ENCODE results near the gene CKB.

The CKB gene

DNA sequence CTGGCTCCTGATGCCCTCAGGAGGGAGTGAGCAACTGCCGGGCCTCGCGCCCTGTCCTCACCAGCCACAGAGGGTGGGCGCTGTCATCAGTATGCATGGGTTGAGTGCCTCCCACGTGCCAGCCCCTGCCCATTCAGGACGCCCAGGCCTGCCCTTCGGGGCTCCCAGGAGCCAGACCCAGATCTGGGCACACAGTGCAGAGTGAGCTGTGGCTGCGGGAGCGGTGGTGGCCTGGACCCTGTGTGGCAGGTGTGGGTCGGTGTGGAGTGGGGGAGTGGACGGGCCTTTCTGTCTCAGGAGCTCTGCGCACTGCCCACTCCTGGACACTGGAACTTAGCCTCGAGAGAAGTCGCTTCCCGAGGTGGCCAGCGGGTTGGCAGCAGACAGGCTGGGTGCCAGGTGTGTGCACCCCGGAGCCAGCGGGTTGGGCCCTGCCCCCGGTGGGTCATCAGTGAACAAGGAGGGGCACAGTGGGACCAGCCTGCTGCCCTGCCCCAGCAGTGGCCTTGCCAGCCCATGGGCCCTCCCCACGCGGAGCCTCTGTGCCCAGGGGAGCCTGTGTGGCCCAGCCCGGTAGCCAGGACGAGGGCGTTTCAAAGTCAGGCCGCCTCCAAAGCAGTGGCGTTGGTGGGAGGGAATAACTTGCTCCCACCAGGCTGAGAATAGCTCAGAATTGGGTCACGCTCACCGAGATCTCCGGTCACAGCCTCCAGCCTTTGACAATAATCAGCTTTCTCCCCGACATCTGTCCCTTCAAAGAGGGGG lies 15.8 kb upstream of the CKB start:
- DNase-seq (ENCODE audit: low read depth in 1 of 2, low spot score in 1 of 2) = no peak

DNA sequence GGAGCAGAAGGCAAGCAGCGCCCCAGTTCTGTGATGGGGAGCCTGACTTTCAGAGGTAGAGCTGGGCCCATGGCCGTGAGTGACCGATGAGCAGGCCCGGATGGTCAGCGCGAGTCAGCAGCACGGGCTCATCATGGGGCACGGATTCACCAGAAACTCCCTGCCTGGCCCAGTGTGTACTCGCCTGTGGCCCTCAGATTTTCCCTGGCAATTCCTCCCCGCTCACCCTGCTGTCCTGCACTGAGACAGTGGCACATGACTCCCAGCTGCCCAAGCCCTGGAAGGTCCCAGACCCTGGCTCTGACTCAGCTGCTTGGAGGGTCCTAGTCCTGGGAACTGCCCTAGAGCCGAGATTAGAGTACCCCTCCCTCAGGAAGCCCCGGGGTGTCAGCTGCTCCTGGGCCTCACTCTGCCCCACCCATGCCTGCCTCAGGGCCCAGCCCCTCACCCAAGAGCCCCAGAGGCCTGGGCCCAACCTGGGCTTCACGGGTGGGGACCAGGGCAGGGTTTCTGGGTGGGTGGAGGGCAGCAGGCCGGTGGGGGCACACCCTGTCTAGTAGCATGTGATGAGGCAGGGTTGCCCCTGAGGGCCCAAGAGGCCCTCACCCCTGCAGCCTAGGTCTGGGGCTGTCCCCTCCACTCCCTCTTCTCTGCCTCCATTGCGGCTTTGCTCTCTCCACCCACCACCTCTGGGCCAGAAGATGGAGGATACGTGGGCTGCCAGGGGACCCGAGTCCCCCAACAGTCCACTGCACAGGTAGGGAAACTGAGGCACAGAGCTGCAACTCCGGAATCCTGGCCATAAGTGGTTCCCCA lies 14.8 kb upstream of the CKB start:
- no peak for DNase-seq (ENCODE audit: low read depth in 1 of 2, low spot score in 1 of 2)

DNA sequence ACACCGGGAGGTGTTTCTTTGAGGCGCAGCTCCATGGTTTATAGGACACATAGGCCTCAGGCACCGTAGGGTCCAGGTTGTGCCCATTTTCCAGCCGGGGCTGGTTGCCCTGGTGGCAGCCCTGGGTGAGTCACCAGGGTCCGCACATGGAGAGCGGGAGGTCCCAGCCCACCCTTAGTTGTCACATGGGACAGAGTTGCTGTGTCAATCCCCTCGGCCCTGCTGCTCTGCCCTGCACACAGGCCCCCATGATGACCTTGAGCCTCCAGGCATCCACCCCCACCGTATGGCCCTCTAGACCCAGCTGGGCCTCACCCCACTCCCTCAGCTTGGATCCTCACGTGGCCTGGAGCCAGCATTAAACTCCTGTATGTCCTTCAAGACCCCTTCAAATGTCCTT lies 14.1 kb upstream of the CKB start:
- no peak for DNase-seq (ENCODE audit: low read depth in 1 of 2, low spot score in 1 of 2)

DNA sequence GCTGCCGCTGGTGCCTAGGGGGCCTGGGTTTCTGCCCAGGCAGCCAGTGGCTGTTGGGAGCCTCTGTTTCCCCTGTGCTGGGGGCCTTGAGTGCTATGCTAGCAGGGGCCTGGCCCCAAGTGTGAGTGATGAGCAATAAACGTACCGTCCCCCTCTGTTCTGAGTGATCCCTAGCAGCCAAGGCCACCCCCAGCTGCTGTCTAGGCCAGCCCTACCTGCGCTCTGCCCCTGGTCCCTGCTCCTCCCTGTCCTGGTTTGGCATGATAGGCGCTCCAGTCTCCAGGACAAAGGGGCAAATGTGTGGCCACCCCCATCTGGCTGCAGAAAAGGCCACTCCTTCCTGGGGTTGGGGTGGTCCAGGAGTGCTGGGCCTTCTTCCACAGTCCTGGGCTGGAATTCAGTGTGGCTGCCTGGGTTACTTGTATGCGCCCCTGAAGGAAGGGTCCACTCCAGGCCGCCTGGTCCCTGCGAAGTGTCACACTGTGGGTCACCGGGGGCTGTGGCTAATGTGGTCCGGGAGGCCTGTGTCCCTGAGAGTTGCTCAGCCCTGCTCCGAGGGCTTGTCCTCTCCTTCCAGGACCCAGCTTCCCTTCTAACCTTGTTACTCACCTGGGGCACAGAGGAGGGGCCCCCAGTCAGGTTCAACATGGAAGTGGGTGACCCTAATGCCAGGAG lies 13.4 kb upstream of the CKB start:
- no peak for DNase-seq (ENCODE audit: low read depth in 1 of 2, low spot score in 1 of 2)

DNA sequence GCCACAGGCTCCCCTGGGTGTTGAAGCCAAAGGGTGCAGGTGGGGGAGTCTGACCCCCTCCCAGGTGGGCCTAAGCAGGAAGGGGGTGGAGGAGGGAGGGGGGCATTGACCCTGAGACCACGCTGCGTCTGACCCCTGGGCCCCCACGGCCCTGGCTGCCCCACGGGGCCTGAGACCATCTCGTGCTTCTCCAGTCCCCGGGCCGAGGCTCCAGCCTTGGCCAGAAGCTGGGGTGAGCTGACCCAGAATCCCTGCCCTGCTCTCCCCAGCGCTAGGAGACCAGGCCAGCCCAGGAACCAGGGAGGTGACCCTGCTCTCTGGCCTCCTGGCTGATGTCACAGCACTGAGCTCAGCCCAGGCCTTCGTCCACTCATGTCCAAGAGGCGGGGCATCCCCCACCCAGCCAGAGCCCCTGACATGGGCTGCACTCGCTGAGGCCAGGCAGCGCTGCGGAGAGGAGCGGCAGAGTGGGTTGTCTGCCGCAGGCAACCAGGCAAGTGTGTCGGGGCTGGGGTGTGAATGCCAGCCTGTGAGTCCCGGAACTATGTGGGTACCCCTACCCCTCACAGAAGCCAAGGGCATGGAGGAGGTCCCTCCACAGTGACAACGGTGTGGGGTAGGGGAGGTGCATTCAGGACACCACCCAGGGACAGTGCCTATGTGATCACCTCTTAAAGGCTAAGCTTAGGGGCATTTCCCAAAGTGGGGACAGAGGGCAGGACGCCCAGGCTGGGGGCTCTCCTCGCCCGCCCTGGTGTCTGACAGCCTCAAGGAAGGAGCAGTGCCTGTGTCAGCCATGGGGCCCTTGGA lies 12.7 kb upstream of the CKB start:
- no peak for DNase-seq (ENCODE audit: low read depth in 1 of 2, low spot score in 1 of 2)

DNA sequence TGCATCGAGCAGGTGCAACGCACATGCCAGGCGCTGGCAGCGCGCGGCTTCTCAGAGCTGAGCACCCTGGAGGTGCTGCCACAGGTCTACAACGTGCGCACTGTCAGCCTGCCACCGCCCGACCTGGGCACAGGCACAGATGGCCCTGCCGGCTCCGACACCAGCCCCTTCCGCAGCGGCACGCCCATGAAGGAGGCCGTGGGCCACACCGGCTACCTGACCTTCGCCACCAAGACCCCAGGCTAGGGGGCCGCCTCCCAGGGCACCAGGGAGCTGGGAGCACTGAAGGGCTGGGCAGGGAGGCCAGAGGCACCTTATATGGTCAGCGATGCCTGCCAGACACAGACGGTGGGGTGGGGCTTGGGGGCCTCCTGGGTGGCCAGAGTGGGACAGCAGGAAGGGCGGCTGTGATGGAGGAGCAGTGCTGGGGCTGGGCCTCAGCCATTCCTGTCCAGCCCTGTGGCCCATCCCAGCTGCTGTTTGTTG lies 12.0 kb upstream of the CKB start:
- no peak for DNase-seq (ENCODE audit: low read depth in 1 of 2, low spot score in 1 of 2)

DNA sequence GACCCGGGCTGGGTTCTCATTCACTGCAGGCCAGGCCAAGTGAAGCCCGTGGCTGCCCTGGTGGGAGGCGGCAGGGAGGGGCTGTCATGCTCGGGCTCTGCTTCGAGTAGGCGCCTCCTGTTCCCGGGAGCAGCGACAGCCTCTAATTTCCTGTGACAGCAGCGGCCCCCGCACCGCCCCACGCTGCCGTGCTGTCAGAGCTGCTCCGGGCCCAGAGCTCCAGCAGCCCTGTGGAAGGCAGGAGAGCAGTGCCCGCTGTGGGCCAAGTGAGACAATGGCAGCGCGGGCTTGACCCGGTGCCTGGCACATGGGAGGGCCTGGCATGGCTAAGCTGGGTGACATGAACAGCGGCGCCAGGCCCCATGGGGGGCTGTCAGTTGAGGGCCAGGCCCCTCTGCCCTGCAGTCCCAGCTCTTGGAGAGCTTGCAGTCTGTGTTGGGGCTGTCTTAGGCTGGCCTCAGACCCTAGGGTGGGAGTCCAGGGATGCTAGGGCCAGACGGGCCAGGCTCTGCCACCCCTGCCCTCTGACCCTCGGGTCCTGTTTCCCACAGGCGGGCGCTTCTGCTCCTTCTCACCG lies 11.5 kb upstream of the CKB start:
- no peak for DNase-seq (ENCODE audit: low read depth in 1 of 2, low spot score in 1 of 2)

DNA sequence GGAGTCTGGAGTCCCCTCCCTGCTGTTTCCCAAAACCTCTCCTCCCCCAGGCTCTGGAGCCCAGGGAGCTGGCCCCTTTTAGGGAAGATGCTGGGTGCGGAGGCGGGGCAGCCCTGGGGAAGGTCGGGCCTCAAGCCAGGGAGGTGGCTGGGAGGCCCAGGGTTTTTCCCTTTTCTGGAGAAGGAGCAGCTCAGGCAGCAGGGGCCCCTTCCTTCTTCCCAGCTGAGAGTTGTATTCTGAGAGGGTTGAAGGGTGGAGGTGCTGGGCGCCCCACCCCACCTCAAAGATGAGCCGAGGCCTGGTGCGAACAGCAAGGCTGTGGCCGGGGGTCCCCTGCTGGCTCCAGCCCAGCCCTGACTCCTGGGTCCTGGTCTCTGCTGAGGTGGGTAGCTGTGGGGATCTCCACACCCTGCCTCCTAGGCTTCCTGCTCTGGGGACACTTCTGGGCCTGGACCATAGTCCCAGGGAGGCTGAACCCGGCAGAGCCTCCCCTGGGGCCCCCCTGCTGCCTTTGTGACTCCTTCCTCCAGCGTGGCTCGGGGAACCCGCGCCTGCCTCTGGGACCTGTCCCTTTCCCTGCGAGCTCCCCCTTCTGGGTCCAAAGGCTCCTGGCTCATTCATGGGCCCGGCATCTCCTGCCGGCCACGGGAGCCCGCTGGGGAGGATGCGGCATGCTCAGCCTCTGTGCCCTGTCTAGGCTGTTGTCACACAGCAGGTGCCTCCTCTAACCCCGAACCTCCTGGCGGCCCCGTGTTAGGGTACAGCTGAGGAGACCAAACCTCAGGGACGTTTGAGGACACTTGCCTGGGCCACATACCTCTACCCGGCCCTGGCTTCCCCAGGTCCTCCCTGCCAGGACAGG lies 10.7 kb upstream of the CKB start:
- no peak for DNase-seq (ENCODE audit: low read depth in 1 of 2, low spot score in 1 of 2)

DNA sequence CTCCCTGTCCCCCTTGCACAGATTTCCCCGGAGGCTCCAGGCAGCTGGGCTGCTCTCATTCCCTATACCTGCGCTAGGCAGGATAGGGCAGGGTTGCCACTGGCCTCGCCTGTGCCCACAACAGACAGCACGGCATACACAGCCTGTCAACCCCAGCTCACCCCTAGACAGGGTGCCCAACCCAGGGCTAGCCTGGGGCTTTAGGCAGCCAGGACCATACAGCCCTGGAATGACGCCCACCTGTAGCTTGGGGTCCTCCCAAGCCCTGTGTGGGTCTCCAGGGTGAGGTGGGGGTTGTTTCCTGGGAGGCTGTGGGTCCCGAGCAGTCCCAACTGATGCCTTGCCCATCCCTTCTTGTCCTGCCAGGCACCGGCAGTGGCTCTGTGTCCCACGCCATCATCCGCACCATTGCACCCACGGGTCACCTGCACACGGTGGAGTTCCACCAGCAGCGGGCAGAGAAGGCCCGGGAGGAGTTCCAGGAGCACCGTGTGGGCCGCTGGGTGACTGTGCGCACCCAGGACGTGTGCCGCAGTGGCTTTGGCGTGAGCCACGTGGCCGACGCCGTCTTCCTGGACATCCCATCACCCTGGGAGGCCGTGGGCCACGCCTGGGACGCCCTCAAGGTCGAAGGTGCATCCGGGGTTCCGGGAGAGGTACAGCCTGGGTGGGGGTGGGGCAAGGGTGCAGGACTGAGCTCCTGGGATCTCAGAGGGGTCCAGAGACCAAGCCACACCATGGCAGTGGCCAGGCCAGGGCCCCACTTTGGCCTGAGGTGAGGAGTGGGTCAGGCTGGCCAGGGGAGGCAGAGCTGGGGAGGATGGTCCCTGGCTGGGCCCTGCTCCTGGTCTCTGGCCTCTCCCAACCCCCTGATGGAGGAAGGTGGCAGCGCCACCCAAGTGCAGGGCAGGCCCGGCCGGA lies 9.8 kb upstream of the CKB start:
- no peak for DNase-seq (ENCODE audit: low read depth in 1 of 2, low spot score in 1 of 2)

DNA sequence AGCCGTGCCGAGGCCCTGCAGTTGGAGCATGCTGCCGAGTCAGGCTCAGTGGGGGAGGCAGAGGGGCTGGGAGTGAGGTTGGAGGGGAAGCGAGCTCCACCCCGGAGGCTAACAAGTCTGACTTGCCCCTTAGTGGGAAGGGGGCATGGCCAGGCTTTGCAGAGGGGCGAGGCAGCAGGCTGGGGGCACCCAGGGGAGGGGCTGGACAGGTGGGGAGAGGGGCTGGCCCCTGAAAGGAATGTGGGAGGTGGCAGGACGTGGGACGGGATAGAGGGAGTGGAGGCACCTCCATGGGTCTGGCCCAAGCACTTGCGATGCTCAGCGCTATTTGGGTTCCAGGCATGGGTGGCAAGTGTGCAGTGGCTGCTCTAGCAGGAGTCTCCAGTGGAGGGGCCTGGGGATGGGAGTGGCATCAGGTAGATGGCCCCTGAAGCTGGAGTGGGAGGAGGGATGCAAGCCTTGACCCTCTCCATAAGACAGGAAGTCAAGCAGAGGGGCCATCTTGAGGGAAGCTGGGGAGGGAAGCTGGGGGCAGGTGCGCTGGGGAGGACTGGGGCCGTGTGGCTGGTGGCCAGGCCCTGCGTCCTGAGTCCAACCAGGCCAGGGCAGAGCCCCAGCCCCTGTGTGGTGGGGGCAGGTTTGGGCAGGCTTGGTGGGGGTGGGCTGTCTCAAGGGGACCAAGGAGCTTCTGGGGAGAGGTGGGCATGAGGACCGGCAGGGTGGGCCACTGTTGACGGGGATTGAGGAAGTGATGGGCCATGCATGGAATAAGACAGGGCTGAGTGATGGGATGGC lies 9.0 kb upstream of the CKB start:
- DNase-seq (ENCODE audit: low read depth in 1 of 2, low spot score in 1 of 2) = no peak

DNA sequence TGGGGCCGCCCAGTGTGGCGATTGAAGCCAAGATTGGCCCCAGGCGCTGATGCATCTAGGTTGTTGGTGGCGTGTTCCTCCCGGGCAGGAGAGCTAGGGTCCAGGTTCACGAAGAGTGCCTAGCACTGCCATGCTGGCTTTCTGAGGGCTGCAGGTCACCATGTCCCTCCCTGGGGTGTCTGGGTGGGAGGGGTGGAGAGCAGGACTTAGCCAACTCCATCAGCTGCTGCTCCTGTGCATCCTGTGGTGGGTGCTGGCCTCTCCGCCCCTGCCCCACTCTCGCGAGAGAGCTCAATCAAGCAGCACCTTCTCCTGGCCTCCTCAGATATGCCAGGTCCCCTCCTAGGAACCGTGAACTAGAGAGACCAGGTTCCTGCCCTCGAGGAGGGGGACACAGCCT lies 8.2 kb upstream of the CKB start:
- DNase-seq (ENCODE audit: low read depth in 1 of 2, low spot score in 1 of 2) = no peak

DNA sequence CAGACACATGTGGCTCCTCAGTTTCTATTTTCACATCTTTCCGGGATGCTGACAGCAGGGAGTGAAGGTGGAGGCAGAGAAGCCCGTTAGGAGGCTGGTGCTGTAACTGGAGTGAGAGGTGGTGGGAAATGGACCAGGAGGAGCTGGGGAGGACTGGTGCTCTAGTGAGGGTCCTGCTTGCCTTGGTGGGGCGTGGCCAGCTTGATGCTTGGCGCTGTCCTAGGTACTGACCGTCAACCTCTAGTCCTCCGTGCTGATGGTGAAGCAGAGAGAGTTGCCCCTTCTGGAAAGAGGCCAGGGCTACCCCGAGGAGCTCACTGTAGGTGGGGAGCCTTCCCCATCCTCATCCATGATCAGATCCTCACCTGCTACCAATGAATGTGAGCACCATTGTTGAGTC lies 7.8 kb upstream of the CKB start:
- no peak for DNase-seq (ENCODE audit: low read depth in 1 of 2, low spot score in 1 of 2)

DNA sequence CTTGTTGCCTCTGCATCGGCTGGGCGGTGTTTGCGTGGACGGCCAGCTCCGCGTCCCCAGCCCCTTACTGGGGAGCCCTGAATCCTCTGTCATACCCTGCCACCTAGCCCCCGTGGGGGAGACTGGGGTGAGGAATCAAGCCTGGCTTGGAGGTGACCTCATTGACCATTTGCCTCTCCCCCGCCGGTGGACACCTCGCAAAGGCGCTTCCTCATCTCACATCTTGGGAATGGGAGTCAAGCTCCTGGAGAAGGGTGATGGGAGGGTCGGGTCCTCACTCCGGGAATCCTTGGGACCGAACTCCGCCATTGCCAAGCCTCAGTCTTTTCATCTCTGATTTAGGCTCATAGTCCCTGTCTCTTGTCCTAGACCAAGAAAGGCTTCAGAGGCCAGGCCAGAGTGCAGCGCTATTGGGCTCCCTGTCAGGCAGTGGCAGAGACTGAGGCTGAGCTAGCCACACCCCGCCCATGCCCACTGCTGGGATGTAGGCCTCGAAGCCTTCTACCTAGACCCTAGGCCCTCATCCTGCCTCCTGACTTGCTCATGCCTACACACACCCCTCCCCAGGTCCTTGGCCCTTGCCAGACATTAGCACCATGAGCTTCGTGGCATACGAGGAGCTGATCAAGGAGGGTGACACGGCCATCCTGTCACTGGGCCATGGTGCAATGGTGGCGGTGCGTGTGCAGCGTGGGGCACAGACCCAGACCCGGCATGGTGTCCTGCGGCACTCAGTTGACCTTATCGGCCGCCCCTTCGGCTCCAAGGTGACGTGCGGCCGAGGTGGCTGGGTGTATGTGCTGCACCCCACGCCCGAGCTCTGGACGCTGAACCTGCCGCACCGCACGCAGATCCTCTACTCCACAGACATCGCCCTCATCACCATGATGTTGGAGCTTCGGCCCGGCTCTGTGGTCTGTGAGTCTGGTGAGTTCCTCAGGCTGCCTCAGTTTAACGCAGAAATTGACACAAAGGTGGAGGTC lies 7.0 kb upstream of the CKB start:
- DNase-seq (ENCODE audit: low read depth in 1 of 2, low spot score in 1 of 2) = no peak

DNA sequence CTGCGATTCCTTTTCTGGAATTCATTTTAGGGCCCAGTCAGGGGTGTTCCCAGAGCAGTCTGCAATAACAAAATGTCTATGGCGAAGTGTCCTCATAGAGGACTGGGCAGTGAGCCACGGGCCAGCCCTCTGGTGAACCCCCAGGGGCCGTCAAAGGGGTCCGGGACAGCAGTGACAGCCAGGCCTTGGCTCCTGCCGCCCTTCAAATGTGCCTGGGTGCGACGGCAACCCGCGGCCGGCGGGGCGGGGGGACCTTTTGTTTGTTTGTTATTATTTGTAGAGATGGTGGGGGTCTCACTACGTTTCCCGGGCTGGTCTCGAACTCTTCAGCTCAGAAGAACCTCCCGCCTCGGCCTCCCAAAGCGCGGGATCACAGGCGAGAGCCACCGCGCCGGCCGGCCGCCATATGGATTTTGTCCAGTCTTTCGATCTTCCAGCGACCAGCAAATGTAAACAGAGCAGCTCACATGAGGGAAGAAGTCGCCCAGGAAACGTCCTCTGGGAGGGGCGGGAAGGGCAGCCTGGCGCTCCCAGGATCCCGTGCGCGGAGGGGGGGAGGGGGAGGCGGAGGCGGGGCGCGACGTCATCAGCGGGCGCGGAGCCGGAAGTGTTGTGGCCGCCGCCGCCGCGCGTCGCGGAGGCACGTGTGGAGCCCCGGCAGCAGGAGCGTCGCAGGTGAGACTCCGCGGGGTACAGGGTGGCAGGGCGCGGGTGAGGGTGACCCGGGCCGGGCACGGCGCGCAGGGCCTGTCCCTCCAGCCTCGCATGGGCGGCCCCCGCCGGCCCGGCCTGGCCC lies 6.2 kb upstream of the CKB start, which contains the start of gene TRMT61A:
Gene TRMT61A (plus strand): TSS at position 610 of the 796 bp plus-strand sequence. CDS start 783 bp downstream, outside the sequence.
- peak; percentile 64 to 69 for DNase-seq (ENCODE audit: low read depth in 1 of 2, low spot score in 1 of 2)

DNA sequence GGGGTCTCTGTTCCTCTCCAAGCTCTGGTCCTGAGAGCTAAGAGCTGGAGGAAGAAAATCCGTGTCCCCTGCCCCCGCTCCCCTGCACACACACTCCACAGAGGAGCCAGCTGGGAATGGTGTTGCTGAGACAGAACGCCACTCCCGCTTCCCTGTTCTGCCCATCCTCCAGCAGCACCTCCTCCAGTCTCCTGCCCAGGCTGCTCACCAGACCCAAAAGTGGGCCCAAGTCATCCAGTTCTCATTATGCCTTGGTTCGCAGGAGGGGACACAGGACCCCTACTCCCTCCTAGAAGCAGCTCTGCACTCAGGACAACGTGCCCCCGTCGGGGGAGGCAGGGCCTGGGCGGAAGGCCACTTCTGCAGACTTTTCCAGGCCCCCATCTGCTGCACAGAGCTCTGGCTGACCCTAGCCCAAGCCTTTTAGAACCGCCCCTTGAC lies 5.5 kb upstream of the CKB start:
- DNase-seq (ENCODE audit: low read depth in 1 of 2, low spot score in 1 of 2) = no peak

Measured in activated CD4-positive, alpha-beta T cell treated with anti-CD3 and anti-CD28 coated beads, Interleukin-2, amount 50 U/mL, for 24 hours (primary cell).